NCI-H1694 (cell line): ENCODE measurements around the gene PTPRB.

ENCODE experiments used
- DNase-seq: peaks from one replicate; lab custom pipeline; 2025; lab: John Stamatoyannopoulos, UW

PTPRB gene

GRCh38 chr12:70643939-70644338 lies 6.7 kb upstream of the PTPRB start:
- DNase-seq: no peak

- no peak for DNase-seq
Measured at GRCh38 chr12:70641691-70642090, 4.5 kb upstream of the PTPRB start.

- DNase-seq: no peak
Measured at GRCh38 chr12:70640901-70641300, 3.7 kb upstream of the PTPRB start.

- no peak for DNase-seq
Measured at GRCh38 chr12:70639535-70639934, 2.3 kb upstream of the PTPRB start.

GRCh38 chr12:70638639-70639360 lies 1.6 kb upstream of the PTPRB start:
- DNase-seq: no peak

GRCh38 chr12:70635755-70636154 lies 1.5 kb downstream of the PTPRB start:
- DNase-seq: no peak

- no peak for DNase-seq
Measured at GRCh38 chr12:70628701-70629480, 8.3 kb downstream of the PTPRB start.

- DNase-seq: no peak
Measured at GRCh38 chr12:70627677-70628076, 9.6 kb downstream of the PTPRB start.

- DNase-seq: no peak
Measured at GRCh38 chr12:70626180-70626579, 11.0 kb downstream of the PTPRB start.

- DNase-seq: no peak
Measured at GRCh38 chr12:70619471-70620152, 17.6 kb downstream of the PTPRB start.

- no peak for DNase-seq
Measured at GRCh38 chr12:70618371-70618770, 18.9 kb downstream of the PTPRB start.

- no peak for DNase-seq
Measured at GRCh38 chr12:70617450-70617849, 19.8 kb downstream of the PTPRB start.

- DNase-seq: no peak
Measured at GRCh38 chr12:70615174-70615866, 21.9 kb downstream of the PTPRB start.

GRCh38 chr12:70609739-70610491 lies 27.3 kb downstream of the PTPRB start:
- DNase-seq: no peak

GRCh38 chr12:70609203-70609602 lies 28.0 kb downstream of the PTPRB start:
- DNase-seq: no peak

GRCh38 chr12:70608184-70608583 lies 29.0 kb downstream of the PTPRB start:
- no peak for DNase-seq

- no peak for DNase-seq
Measured at GRCh38 chr12:70607107-70607506, 30.1 kb downstream of the PTPRB start.

GRCh38 chr12:70605976-70606375 lies 31.3 kb downstream of the PTPRB start:
- no peak for DNase-seq

- DNase-seq: no peak
Measured at GRCh38 chr12:70604662-70605061, 32.6 kb downstream of the PTPRB start.

- no peak for DNase-seq
Measured at GRCh38 chr12:70603044-70603443, 34.2 kb downstream of the PTPRB start.

GRCh38 chr12:70598467-70599193 lies 38.6 kb downstream of the PTPRB start:
- no peak for DNase-seq
